H1 (cell line): ENCODE data around the gene HS1BP3. TPM values are rescaled to one million over a fixed set of nuclear protein-coding genes. Genes with fewer than 3 reads are reported as not detected.

Experiments
- BRCA1 ChIP-seq: IDR thresholded peaks from 2 replicates; pipeline ENCODE4 v1.6.1; 2012; ENCODE audit warnings: low read depth, low read length, improper control_type of control experiment
- GABPA ChIP-seq: IDR thresholded peaks from 2 replicates; pipeline ENCODE4 v1.6.1; 2011; ENCODE audit warnings: mild to moderate bottlenecking, low read length, moderate library complexity, borderline replicate concordance; ENCODE audit not compliant: insufficient read depth
- HDAC6 ChIP-seq: IDR thresholded peaks from one replicate; pipeline ENCODE4 v1.7.1; 2012; ENCODE audit warnings: low read depth, mild to moderate bottlenecking, inconsistent platforms, low read length, moderate library complexity
- POLR2AphosphoS5 ChIP-seq: IDR thresholded peaks from 2 replicates; pipeline ENCODE4 v1.6.1; 2011; ENCODE audit warnings: low read depth, low read length
- SP1 ChIP-seq: IDR thresholded peaks from 2 replicates; pipeline ENCODE4 v1.6.1; 2011; ENCODE audit warnings: low read depth, low read length
- SRF ChIP-seq: IDR thresholded peaks from 2 replicates; pipeline ENCODE4 v1.6.1; 2011; ENCODE audit warnings: mild to moderate bottlenecking, low read depth, low read length, moderate library complexity
- polyA plus RNA-seq, 7 experiments: library from polyadenylated mRNA; depleted of rRNA in 3 of 7; stranded (reverse) in 5 of 7; unstranded in 2 of 7; fragments of >200 nt in 5 of 7; fragments of 200-250 nt in 2 of 7; gene quantifications; 1 replicate in 5 of 7; 2 replicates in 1 of 7; 4 replicates in 1 of 7; pipeline versions ENCODE4 v1.2.1 to v1.2.3, GENCODE V29; 2011 to 2013; ENCODE audit warnings: missing spikeins in 2 of 7, mixed read lengths in 2 of 7
- total RNA-seq: library from RNA; stranded (reverse); fragmentation: NEBNext Ultra II Directional; extraction: Animal tissue kit (Norgen Biotek cat#: 25700); gene quantifications from 2 replicates; pipeline ENCODE4 v1.2.1, GENCODE V29; 2021

Gene HS1BP3
- total and polyA plus RNA-seq, 2 of the 8 experiments (the other 6 are each of a cell fraction or from before 2014, with no cell fraction given): 11.1 to 11.3 TPM

- TF ChIP-seq BRCA1: no peak
- TF ChIP-seq POLR2AphosphoS5: no peak
- TF ChIP-seq SRF: no peak
- no peak for TF ChIP-seq HDAC6
- TF ChIP-seq SP1: no peak
- TF ChIP-seq GABPA: no peak
Observed at GRCh38 chr2:20691076-20691734, 40.3 kb upstream of the HS1BP3 start (continued).
